B cell (primary cell): ENCODE data around the gene PPP6R3. TPM values are rescaled to one million over a fixed set of nuclear protein-coding genes. Genes with fewer than 3 reads are reported as not detected.

ENCODE experiments used
- ATAC-seq: fragments of 200-7000 bp; cut with Tn5 transposase; one replicate; pipeline ENCODE4 v1.10.0; 2021; ENCODE audit warnings: low read depth, mild to moderate bottlenecking, moderate number of reproducible peaks, moderate library complexity
- CTCF ChIA-PET: fragments of 350-600 bp; sonication (Branson Sonifier 250); formaldehyde crosslinking; loops from one replicate; lab custom pipeline; 2021; ENCODE audit warnings: antibody characterized with exemption, inconsistent platforms; lab: Charles Lee
- POLR2A ChIA-PET: fragments of 350-600 bp; sonication (Branson Sonifier 250); formaldehyde crosslinking; loops from one replicate; lab custom pipeline; 2021; ENCODE audit warnings: antibody characterized with exemption; lab: Charles Lee
- DNase-seq: peaks from one replicate; pipeline ENCODE4 v3.0.0; 2013
- H2AFZ ChIP-seq: 2 replicates; pipeline ENCODE4 v1.6.1; 2012; ENCODE audit warnings: mild to moderate bottlenecking, low read depth, low read length; ENCODE audit not compliant: insufficient read depth, poor library complexity, severe bottlenecking
- H3K27ac ChIP-seq, 2 donors: 1 replicate in 1 of 2; 2 replicates in 1 of 2; pipeline ENCODE4 v1.5.1; 2012 to 2013; ENCODE audit warnings: low read length in 2 of 2, mild to moderate bottlenecking in 2 of 2, moderate library complexity in 1 of 2
- H3K27me3 ChIP-seq, 4 experiments: fragments of 200-600 bp in 1 of 4; sonication (generic) in 1 of 4; replicated peaks in 1 of 4; 1 replicate in 2 of 4; 2 replicates in 2 of 4; pipeline versions ENCODE4 v1.6.1 to v1.7.0; 2013 to 2016; ENCODE audit warnings: low read length in 3 of 4, mild to moderate bottlenecking in 2 of 4, mixed read lengths in 1 of 4, moderate library complexity in 1 of 4; ENCODE audit not compliant: insufficient read depth in 4 of 4, control insufficient read depth in 3 of 4; ENCODE audit errors: control extremely low read depth in 1 of 4
- H3K36me3 ChIP-seq, 2 experiments: replicated peaks in 1 of 2; 1 replicate in 1 of 2; 2 replicates in 1 of 2; pipeline versions ENCODE4 v1.6.1 to v1.7.1; 2013; ENCODE audit warnings: low read length in 1 of 2; ENCODE audit not compliant: insufficient read depth in 2 of 2, control insufficient read depth in 1 of 2; ENCODE audit errors: control extremely low read depth in 1 of 2, extremely low read depth in 1 of 2
- H3K4me1 ChIP-seq, 2 donors: fragments of 200-600 bp in 1 of 2; sonication (generic) in 1 of 2; 1 replicate in 1 of 2; 2 replicates in 1 of 2; pipeline versions ENCODE4 v1.5.1 to v1.6.1; 2013 to 2017; ENCODE audit warnings: low read length in 2 of 2; ENCODE audit not compliant: control insufficient read depth in 2 of 2, insufficient read depth in 2 of 2
- H3K4me2 ChIP-seq: replicated peaks from 2 replicates; pipeline ENCODE3; 2012; ENCODE audit warnings: mild to moderate bottlenecking, low read depth, low read length; ENCODE audit not compliant: poor library complexity, severe bottlenecking
- H3K4me3 ChIP-seq, 5 experiments: fragments of 200-600 bp in 1 of 5; sonication (generic) in 1 of 5; 1 replicate in 3 of 5; 2 replicates in 2 of 5; pipeline versions ENCODE4 v1.5.1 to v1.7.0; 2011 to 2016; ENCODE audit warnings: low read length in 4 of 5, mild to moderate bottlenecking in 4 of 5, low read depth in 2 of 5, control low read depth in 1 of 5, moderate library complexity in 1 of 5; ENCODE audit not compliant: insufficient read depth in 1 of 5; ENCODE audit errors: control extremely low read depth in 1 of 5, extremely low read depth in 1 of 5
- H3K79me2 ChIP-seq: fragments of 200-600 bp; sonication (generic); one replicate; pipeline ENCODE4 v1.6.0; 2016; ENCODE audit warnings: low read length; ENCODE audit not compliant: control insufficient read depth, insufficient read depth
- H3K9ac ChIP-seq: fragments of 200-600 bp; sonication (generic); 2 replicates; pipeline ENCODE4 v1.6.1; 2017; ENCODE audit warnings: mild to moderate bottlenecking, low read length, moderate library complexity
- H3K9me3 ChIP-seq, 3 donors: one replicate each; pipeline versions ENCODE4 v1.6.1 to v1.7.1; 2013; ENCODE audit warnings: low read length in 2 of 3; ENCODE audit not compliant: control insufficient read depth in 2 of 3, insufficient read depth in 1 of 3; ENCODE audit errors: control extremely low read depth in 1 of 3
- H4K20me1 ChIP-seq: 2 replicates; pipeline ENCODE4 v1.6.0; 2012; ENCODE audit warnings: mild to moderate bottlenecking, low read length; ENCODE audit not compliant: insufficient read depth, control insufficient read depth, poor library complexity, severe bottlenecking
- H3K27ac Mint-ChIP-seq: one replicate; pipeline ENCODE4 v1.8.0; 2021; ENCODE audit warnings: mixed read lengths
- H3K27me3 Mint-ChIP-seq: one replicate; pipeline ENCODE4 v1.8.0; 2021; ENCODE audit warnings: mixed read lengths
- H3K4me1 Mint-ChIP-seq: one replicate; pipeline ENCODE4 v1.8.0; 2021; ENCODE audit warnings: mixed read lengths
- H3K4me3 Mint-ChIP-seq: one replicate; pipeline ENCODE4 v1.8.0; 2021; ENCODE audit warnings: mixed read lengths
- H3K9me3 Mint-ChIP-seq: one replicate; pipeline ENCODE4 v1.8.0; 2022; ENCODE audit warnings: mixed read lengths; ENCODE audit not compliant: insufficient read depth
- EZH2 ChIP-seq: IDR thresholded peaks from 2 replicates; pipeline ENCODE4 v1.6.1; 2012; ENCODE audit warnings: borderline replicate concordance, low read depth, mild to moderate bottlenecking, moderate library complexity, low read length; ENCODE audit not compliant: insufficient read depth, poor library complexity, severe bottlenecking
- WGBS: methylation state at CpG from one replicate; pipeline ENCODE4 v1.1.5; 2013; ENCODE audit warnings: missing lambda C conversion rate; ENCODE audit not compliant: insufficient coverage; 5-methylcytosine and 5-hydroxymethylcytosine counted together
- intact Hi-C: fragments of 100-400 bp; cut with micrococcal nuclease; formaldehyde crosslinking; loops from one replicate; pipeline ENCODE4 v1.10.0; 2022
- polyA plus RNA-seq: library from polyadenylated mRNA; depleted of rRNA; stranded (reverse); fragments of >200 nt; gene quantifications from 2 replicates; pipeline ENCODE4 v1.2.3, GENCODE V29; 2012
- total RNA-seq, 2 donors: library from RNA; stranded (reverse); fragments of 120-200 nt in 1 of 2; gene quantifications; 1 replicate in 1 of 2; 2 replicates in 1 of 2; pipeline versions ENCODE4 v1.2.3 to v1.2.4, GENCODE V29; 2013 to 2022
- TF ChIP-seq, protein P1 (sequence below): fragments of 200-600 bp; IDR thresholded peaks from one replicate; pipeline ENCODE4 v1.8.0; 2022; ENCODE audit warnings: antibody characterized with exemption, mild to moderate bottlenecking

Gene PPP6R3
- total and polyA plus RNA-seq, 2 donors (not counting 1 experiment from before 2014, with no cell fraction given) = 48.5 to 159 TPM

- POLR2A ChIA-PET = no interaction called here
- Histone ChIP-seq H2AFZ (no peak overlapping the region), H3K27ac (no peak overlapping the region), H3K36me3 (peaks cover 2 to 88% of the 10 kb centered on the region in 2 experiments), H3K27me3 (no peaks in the 10 kb centered on the region), H3K4me3 (no peak overlapping the region), H3K4me1 (no peaks in the 10 kb centered on the region), H3K4me2 (no peak overlapping the region), H4K20me1 (peaks cover 89% of the 10 kb centered on the region), H3K9me3 (no peaks in the 10 kb centered on the region), H3K79me2 (peaks cover 85% of the 10 kb centered on the region), H3K9ac (no peak overlapping the region)
- CTCF ChIA-PET = no interaction called here
- no peak for DNase-seq
- H3K9me3 Mint-ChIP-seq = no peaks in the 10 kb centered on the region
- H3K4me1 Mint-ChIP-seq = peaks cover 6% of the 10 kb centered on the region
- H3K27me3 Mint-ChIP-seq = no peaks in the 10 kb centered on the region
- H3K4me3 Mint-ChIP-seq = no peak overlapping the region
- TF ChIP-seq, protein P1, sequence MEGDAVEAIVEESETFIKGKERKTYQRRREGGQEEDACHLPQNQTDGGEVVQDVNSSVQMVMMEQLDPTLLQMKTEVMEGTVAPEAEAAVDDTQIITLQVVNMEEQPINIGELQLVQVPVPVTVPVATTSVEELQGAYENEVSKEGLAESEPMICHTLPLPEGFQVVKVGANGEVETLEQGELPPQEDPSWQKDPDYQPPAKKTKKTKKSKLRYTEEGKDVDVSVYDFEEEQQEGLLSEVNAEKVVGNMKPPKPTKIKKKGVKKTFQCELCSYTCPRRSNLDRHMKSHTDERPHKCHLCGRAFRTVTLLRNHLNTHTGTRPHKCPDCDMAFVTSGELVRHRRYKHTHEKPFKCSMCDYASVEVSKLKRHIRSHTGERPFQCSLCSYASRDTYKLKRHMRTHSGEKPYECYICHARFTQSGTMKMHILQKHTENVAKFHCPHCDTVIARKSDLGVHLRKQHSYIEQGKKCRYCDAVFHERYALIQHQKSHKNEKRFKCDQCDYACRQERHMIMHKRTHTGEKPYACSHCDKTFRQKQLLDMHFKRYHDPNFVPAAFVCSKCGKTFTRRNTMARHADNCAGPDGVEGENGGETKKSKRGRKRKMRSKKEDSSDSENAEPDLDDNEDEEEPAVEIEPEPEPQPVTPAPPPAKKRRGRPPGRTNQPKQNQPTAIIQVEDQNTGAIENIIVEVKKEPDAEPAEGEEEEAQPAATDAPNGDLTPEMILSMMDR = no peak
- no peak for TF ChIP-seq EZH2
- WGBS = 100% methylated on average over 1 of the region's 5 CpGs
- H3K27ac Mint-ChIP-seq = no peak overlapping the region
- intact Hi-C loops = no loop called here
- no peak for ATAC-seq
These were observed 82.1 kb downstream of the PPP6R3 start for GRCh38 chr11:68542617-68543016.

- intact Hi-C loops = no loop called here
- peaks cover 88% of the 10 kb centered on the region for H4K20me1 ChIP-seq
- no peak overlapping the region for H3K27ac Mint-ChIP-seq
- no peaks in the 10 kb centered on the region for H3K27me3 Mint-ChIP-seq
- H3K9ac ChIP-seq = no peak overlapping the region
- ATAC-seq (no peak), DNase-seq (no peak)
- peaks cover 11% of the 10 kb centered on the region for H3K4me1 Mint-ChIP-seq
- H3K4me2 ChIP-seq = no peak overlapping the region
- ChIA-PET CTCF (no interaction called here), POLR2A (no interaction called here)
- H3K27me3 ChIP-seq = no peaks in the 10 kb centered on the region
- no peak overlapping the region for H2AFZ ChIP-seq
- H3K4me3 ChIP-seq = no peak overlapping the region
- H3K4me3 Mint-ChIP-seq = no peak overlapping the region
- no peaks in the 10 kb centered on the region for H3K9me3 Mint-ChIP-seq
- no peaks in the 10 kb centered on the region for H3K9me3 ChIP-seq
- peaks cover 82% of the 10 kb centered on the region for H3K79me2 ChIP-seq
- 97% methylated on average over 8 of the region's 8 CpGs for WGBS
- no peak overlapping the region for H3K27ac ChIP-seq
- peaks cover 4 to 86% of the 10 kb centered on the region in 2 experiments for H3K36me3 ChIP-seq
- H3K4me1 ChIP-seq = no peaks in the 10 kb centered on the region
- TF ChIP-seq, protein P1 = no peak
- no peak for TF ChIP-seq EZH2
These were observed 83.0 kb downstream of the PPP6R3 start for GRCh38 chr11:68543594-68543993.
